ENCODE measurements around the gene PRF1. TPM values are rescaled to one million over a fixed set of nuclear protein-coding genes. Genes with fewer than 3 reads are reported as not detected.

Gene PRF1
- total and polyA plus RNA-seq, 7 donors = 0.33 to 3.4 (median 1.6) TPM

GRCh38 chr10:70561070-70561469 is 41.5 kb downstream of the PRF1 start:
- Histone ChIP-seq H3K4me3 (no peak overlapping the region), H3K4me1 (peaks cover 10% of the 10 kb centered on the region), H3K9me3 (no peaks in the 10 kb centered on the region), H3K36me3 (ENCODE audit: insufficient read depth in 1 of 2, low read depth in 1 of 2) (no peaks in the 10 kb centered on the region), H3K27me3 (ENCODE audit: insufficient read depth in 3 of 3, low read length in 2 of 3) (no peaks in the 10 kb centered on the region), H3K27ac (no peak overlapping the region)
- no peak for TF ChIP-seq CTCF (IDR thresholded peaks at IDR 0.05)
- 56 to 61% (median 58%) methylated on average over 10 of the region's 10 CpGs for WGBS, 3 donors
- intact Hi-C loops (cut with DNase I) = no loop called here
- ATAC-seq (peak in 2 of 4 donors; percentile 7 to 8), DNase-seq (peak in 1 of 2 donors; percentile 27)

- peak; percentile 10 to 68 (median 48) for ATAC-seq
- Histone ChIP-seq H3K27ac (no peak overlapping the region), H3K4me1 (peaks cover 10% of the 10 kb centered on the region), H3K27me3 (ENCODE audit: insufficient read depth in 3 of 3, low read length in 2 of 3) (no peaks in the 10 kb centered on the region), H3K36me3 (ENCODE audit: insufficient read depth in 1 of 2, low read depth in 1 of 2) (no peaks in the 10 kb centered on the region), H3K4me3 (no peak overlapping the region), H3K9me3 (no peaks in the 10 kb centered on the region)
- DNase-seq = peak in 1 of 2 donors; percentile 44
- 46 to 63% (median 53%) methylated on average over 14 of the region's 14 CpGs for WGBS, 3 donors
- TF ChIP-seq CTCF (IDR thresholded peaks at IDR 0.05) = no peak
- intact Hi-C loops (cut with DNase I) = no loop called here
Measured at GRCh38 chr10:70560511-70560941, 42.0 kb downstream of the PRF1 start.

- no peak overlapping the region for H3K27ac ChIP-seq
- no peak for TF ChIP-seq CTCF (IDR thresholded peaks at IDR 0.05)
- no peaks in the 10 kb centered on the region for H3K36me3 ChIP-seq (ENCODE audit: insufficient read depth in 1 of 2, low read depth in 1 of 2)
- WGBS, 3 donors = 91 to 97% (median 92%) methylated on average over 5 of the region's 5 CpGs
- H3K4me1 ChIP-seq = peaks cover 10% of the 10 kb centered on the region
- H3K4me3 ChIP-seq = no peak overlapping the region
- ATAC-seq = no peak
- no peaks in the 10 kb centered on the region for H3K9me3 ChIP-seq
- no peaks in the 10 kb centered on the region for H3K27me3 ChIP-seq (ENCODE audit: insufficient read depth in 3 of 3, low read length in 2 of 3)
- intact Hi-C loops (cut with DNase I) = loop anchor here (2.0 to 10.0 kb wide), 2 partner anchors 199 to 325 kb away; partner anchors contain the start of gene PCBD1 (in 1 of the 2)
- DNase-seq = peak in 1 of 2 donors; percentile 50
Measured at GRCh38 chr10:70559861-70560260, 42.7 kb downstream of the PRF1 start.

- peaks cover 10% of the 10 kb centered on the region for H3K4me1 ChIP-seq
- no peaks in the 10 kb centered on the region for H3K9me3 ChIP-seq
- peak in 3 of 4 donors; percentile 62 to 78 (median 76) for ATAC-seq
- H3K36me3 ChIP-seq (ENCODE audit: insufficient read depth in 1 of 2, low read depth in 1 of 2) = no peaks in the 10 kb centered on the region
- peak in 1 of 2 donors; percentile 63 for DNase-seq
- no peaks in the 10 kb centered on the region for H3K27me3 ChIP-seq (ENCODE audit: insufficient read depth in 3 of 3, low read length in 2 of 3)
- WGBS, 3 donors = 49 to 69% (median 57%) methylated on average over 20 of the region's 20 CpGs
- H3K27ac ChIP-seq = no peak overlapping the region
- TF ChIP-seq CTCF (IDR thresholded peaks at IDR 0.05) = peak; percentile 44
- intact Hi-C loops (cut with DNase I) = loop anchor here (2.0 to 10.0 kb wide), 2 partner anchors 200 to 326 kb away; partner anchors contain the start of gene PCBD1 (in 1 of the 2)
- no peak overlapping the region for H3K4me3 ChIP-seq
Measured at GRCh38 chr10:70558871-70559810, 43.4 kb downstream of the PRF1 start.
